Midbrain (tissue), 1 donor: ENCODE measurements around the gene RNF152.

Experiments used
- DNase-seq: peaks from one replicate; lab custom pipeline; 2025; lab: John Stamatoyannopoulos, UW

Gene RNF152

GRCh38 chr18:61854578-61855448 lies 38.0 kb downstream of the RNF152 start:
- peak; percentile 26 for DNase-seq

- no peak for DNase-seq
Observed at GRCh38 chr18:61853855-61854254, 39.0 kb downstream of the RNF152 start.

GRCh38 chr18:61852496-61852895 lies 40.3 kb downstream of the RNF152 start:
- no peak for DNase-seq

GRCh38 chr18:61851940-61852451 lies 40.8 kb downstream of the RNF152 start:
- no peak for DNase-seq

DNA sequence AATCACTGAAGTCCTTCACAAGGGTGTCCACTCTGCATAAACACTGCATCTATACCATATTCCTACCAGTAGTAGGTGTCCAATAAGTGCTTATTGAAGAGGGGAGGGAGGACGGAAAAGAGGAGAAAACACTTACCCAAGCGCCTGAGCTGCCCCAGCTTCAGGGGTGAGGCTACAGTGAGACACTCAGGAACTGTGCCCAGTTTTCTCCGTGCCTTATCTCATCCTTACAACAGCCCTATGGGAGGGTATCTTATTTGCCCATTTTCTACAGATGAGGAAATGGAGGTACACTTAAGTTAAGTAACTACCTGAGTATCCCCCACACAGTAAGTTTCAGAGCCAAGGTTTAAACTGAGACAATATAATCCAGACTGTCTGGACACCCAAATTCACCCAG lies 41.5 kb downstream of the RNF152 start:
- DNase-seq = no peak

DNA sequence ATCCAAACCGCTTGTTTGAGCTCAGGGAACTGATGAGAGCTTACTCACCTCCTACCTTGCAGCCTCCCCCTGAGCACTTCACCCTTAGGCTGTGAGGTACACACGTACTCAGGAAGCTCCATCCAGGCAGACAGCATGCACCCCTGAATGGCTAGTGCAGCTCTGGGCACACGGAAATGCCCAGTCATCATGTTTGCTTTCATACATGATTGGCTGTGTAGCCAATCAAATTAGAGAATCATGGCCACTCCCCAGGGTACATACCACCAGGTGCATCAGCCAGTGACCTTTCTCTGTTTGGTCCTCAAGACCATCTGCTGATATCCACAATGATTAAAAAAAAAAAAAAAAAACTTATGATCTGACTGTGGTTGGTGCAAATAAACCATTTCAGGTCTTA lies 42.1 kb downstream of the RNF152 start:
- DNase-seq = no peak

- DNase-seq = no peak
Observed at GRCh38 chr18:61847164-61847791, 45.5 kb downstream of the RNF152 start.

GRCh38 chr18:61845197-61845596 lies 47.6 kb downstream of the RNF152 start:
- DNase-seq = no peak

DNA sequence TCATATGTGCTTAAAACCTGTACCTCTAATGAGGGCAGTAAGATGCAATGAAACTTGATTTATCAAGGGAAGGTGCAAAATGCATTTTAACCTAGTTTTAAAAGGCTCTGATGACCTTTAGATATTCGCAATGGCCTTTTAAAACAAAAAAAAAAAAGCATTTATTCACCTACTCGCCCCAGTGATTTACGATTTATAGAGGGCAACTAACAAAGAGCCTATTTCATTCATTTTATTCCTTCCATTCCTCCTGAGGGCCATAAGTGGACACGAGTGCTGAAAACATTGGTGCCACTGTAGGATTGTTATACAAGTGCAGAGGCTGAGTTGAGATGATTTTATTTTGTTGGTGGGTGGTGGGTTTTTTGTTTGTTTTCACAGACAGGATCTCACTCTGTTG lies 48.1 kb downstream of the RNF152 start:
- DNase-seq = no peak

DNA sequence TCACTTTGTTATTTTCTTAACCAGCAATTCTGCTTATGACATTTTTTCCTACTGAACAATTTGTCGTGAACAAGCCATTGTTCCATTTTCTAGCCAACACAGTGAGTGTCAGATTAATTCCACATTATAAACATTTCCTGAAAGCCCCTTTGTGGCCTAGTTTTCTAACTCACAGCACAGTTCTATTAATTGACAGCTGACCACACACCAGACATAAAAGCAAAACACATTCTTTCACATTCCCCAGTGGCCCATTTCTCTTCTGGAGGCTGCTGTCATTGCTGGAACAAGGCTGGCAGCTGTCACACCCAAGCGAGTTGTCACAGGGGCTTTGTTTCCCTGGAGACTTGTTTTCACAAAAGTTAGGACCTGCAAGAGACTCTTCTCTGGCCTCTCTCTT lies 50.7 kb downstream of the RNF152 start:
- DNase-seq = peak; percentile 43

GRCh38 chr18:61841706-61842105 lies 51.1 kb downstream of the RNF152 start:
- DNase-seq = no peak

GRCh38 chr18:61840324-61840723 lies 52.5 kb downstream of the RNF152 start:
- no peak for DNase-seq

DNA sequence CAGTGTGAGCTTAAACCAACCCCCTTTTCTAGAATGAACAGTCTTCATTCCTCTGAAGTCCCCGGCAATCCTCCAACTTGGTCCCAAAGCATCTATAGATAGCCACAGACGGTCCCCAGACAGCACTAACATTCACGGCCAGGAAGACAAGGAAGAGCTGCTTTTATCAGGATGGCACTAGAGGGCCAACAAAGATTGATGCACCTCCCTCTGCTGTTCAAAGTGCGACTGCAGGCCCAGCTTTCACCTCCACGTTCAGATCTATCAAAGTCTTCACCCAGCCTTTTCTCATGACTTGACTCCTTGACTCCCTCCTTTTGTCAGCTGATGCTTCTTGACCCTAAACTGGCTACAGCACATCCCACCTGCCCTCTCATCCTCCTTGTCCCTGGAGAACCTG lies 54.3 kb downstream of the RNF152 start:
- DNase-seq = no peak

DNA sequence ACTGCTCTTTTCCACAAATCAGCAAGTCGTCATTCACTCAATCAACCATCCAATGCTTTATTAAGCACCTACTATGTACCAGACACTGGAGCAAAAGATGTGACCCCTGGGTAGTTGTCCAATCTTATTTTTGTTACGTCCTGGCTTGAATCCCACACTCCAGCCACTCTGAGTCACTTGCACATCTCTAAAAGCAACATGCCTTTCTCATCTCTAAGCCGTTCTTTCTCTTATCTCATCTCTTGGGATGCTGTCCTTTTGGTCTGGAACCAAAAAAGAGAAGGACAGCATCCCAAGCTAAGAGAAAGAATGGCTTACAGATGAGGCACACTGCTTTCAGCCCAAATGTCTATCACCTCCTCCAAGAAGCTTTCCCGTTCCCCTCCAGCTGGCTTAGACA lies 58.8 kb downstream of the RNF152 start:
- DNase-seq = no peak

DNA sequence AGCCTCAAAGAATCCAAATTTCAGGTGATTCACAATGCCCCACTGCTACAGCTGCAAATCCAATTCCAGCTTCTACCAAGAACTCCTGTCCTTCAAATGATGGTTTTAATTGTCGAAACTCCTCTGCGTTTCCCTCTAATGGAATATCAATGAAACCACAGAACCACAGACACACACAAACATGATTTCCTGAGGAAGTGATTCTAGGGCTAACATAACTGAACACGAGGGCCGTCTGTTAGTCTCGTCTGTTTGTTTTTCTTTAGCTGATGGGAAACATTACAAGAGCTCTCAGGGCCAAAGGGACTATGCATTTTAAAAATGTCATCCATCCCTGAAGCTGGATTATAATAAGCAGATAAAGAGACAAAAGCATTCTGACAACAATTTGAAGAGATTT lies 59.4 kb downstream of the RNF152 start:
- DNase-seq = no peak

DNA sequence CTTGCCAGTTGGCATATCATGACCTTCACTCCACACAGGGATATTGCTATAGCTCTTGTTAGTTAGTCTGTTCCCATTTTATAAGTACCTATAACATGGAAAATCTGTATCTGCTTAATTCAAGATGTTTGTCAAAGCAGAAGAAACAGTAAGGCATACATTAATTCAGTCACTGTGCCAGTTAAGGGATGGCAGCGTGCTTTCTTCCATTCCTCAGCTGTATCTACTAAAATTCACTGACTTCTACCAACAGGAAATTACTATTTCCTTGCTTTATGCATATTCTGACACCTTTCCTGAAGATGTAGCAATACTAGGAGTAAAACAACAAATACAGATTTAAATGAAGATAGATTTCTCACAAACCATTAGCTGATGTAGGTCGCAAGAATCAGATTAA lies 59.9 kb downstream of the RNF152 start:
- no peak for DNase-seq

GRCh38 chr18:61831071-61831470 lies 61.7 kb downstream of the RNF152 start:
- DNase-seq = no peak

DNA sequence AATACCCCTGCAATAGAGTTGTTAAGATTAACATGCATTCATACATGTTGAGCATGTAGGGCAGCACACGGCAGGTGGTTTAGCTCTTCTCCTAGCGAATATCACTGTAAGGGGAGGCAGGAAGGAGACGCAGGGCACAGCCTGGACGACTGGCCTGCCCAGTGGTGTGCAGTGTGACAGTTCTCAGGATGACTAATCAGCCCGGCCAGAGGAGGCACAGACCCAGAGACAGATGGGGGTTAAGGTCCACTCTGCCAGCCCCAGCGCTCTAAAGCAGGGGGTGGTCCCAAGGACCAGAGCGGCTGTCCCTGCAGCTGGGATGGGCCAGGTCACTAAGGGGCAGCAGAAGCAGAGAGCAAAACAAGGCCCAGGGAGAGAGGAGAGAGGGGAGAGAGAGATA lies 63.7 kb downstream of the RNF152 start:
- no peak for DNase-seq

DNA sequence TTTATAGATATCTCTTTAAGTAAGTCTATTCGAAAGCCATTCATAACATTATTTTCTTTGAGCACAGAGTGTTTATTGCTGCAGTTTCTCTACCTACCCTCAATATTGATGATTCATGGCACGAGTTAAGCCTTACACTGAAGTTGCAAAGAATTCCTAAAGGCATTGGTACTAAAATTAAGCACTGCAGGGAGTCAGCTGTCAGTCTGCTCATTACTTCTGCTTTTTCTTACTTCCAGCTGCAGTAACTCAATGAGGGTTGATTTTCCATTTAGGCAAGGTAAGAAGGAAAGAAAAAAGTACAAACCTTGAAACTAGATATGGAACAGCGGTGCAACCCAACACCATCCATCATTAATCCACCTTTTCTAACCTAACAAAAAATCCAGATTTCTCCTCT lies 65.2 kb downstream of the RNF152 start:
- no peak for DNase-seq

- DNase-seq = no peak
Observed at GRCh38 chr18:61825386-61825785, 67.4 kb downstream of the RNF152 start.

DNA sequence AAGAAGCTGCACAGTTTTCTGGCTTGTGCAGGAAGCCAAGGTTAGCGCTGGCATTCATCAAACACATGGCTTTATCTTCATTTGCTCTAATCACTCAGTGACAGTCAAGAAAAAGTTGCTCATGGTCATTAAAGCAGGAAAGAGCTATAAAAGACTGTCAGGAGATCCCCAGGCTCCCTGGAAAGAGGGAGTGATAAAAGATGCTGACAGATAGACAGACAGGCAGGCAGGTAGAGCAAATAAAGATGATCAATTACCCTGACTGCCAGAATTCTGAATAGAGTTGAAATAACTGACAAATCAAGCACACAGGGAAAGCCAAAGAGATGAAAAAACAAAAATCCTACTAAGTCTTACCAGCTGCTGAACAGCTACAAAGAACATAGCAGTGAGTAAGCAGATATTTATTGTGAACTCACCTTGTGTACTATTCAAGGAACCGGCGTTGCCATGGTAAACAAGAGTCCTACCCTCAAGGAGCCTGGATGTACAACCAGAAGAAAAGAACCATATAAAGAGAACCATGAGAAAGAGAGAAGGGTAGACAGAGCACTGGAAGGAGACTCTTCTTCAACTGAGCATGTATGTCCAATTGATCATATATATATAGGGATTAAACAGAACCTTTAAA lies 68.0 kb downstream of the RNF152 start:
- no peak for DNase-seq

DNA sequence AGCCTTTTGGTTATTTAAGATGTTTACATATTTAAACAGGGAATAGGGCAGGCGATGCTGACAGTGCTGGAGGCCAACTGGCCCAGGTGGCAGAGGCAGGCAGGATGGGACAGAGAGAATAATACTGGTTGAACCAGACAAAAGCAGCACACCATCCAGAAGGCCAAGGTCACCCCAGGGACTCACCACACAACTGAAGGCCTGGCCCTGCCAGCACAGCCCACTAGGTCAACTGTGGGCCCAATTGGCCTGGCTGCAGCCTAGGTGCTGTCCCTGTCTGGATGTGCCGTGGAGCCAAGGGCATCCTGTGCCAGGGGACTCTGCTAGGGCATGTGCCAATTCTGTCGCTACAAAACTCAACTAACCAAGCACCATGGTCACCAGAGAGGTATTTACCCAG lies 69.2 kb downstream of the RNF152 start:
- no peak for DNase-seq

- no peak for DNase-seq
Observed at GRCh38 chr18:61822879-61823278, 69.9 kb downstream of the RNF152 start.
